NCI-H748 (cell line): ENCODE data around the gene KEL.

Experiments used
- DNase-seq: peaks from one replicate; lab custom pipeline; 2025; ENCODE audit not compliant: unreplicated experiment; lab: John Stamatoyannopoulos, UW

KEL gene

GRCh38 chr7:142930126-142930730 is 31.9 kb downstream of the KEL start:
- no peak for DNase-seq

- DNase-seq: no peak
These were observed 34.2 kb downstream of the KEL start for GRCh38 chr7:142927949-142928348.

DNA sequence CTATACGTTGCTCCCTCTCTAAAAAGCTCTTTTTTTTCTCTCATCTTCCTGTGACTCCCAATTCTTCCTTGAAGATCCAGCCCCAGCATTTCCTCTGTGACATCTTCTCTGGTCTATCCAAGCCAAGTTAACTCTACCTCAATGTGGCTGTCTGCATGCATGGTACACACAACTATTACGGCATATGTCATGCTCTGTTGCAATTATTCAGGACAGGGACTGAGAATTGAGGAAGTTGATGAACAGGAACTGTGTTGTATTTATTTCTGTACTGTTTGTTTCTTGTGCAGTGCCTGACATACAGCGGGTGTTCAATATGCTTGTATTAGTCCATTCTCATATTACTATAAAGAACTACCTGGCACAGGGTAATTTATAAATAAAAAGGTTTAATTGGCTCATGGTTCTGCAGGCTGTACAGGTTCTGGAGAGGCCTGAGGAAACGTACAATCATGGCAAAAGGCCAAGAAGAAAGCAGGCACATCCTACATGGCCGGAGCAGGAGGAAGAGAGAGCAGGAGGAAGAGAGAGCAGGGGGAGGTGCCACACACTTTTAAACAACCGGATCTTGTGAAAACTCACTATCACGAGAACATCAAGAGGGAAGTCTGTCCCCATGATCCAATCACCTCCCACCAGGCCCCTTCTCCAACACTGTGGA is 34.9 kb downstream of the KEL start:
- no peak for DNase-seq

GRCh38 chr7:142925413-142925812 is 36.8 kb downstream of the KEL start:
- DNase-seq: no peak

DNA sequence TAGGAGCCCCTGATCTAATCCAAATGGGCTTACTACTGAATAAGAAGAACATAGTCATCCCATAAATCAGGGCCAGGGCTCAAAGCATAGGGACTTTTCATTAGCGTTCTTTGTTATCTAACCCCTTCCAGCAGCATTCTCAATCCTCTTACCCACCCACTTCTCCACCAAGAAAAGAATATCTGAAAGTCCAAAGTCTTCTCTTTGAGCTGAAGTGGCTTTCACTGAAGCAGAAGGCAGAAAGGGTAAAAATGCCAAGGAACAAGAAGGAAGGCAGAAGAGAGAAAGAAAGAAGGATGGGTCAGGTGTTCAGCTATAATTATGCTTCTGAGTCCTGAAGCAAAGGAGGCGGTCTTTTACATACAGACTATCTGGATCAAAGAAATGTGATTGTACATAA is 38.8 kb downstream of the KEL start:
- DNase-seq: no peak

GRCh38 chr7:142919656-142920055 is 42.5 kb downstream of the KEL start:
- no peak for DNase-seq

- DNase-seq: no peak
These were observed 43.3 kb downstream of the KEL start for GRCh38 chr7:142918901-142919300.

DNA sequence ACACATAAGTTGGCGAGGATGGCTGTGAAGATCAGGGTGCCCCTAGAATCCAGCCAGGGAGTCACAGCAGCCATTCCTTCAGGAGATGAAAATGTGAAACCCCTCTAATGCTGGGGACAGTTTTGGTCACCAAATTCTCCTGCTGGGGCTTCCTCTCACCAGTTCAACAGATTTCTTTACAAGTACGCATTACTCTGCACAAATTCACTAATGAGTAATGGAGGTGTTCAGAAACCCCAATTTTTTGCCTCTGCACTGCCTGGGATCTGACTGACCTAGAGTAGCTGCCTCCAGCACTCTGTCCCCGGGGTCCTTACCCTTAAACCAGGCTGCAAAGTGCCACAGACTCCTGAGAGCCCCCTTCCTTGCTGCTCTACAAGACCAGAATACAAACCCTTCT is 44.7 kb downstream of the KEL start:
- DNase-seq: no peak

DNA sequence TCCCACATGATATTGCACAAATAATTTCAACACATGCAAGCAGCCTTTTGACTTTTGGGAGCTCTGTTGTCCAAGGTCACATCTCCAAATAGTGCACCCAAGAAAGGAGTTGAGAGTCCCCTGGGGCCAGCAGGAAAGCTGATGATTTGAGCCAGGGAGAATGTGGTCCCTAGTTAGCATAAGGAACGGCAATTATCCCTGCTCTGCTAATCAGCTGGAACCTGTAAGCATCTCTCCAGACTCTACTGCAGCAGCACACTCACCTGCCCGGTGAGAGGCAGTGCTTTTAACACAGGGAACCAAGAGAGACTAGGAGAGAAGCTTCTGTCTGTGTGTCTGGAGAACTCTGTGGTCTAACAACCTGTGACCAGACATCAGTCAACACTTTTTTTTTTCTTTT is 45.7 kb downstream of the KEL start:
- DNase-seq: no peak

GRCh38 chr7:142915315-142915714 is 46.8 kb downstream of the KEL start:
- DNase-seq: no peak

- no peak for DNase-seq
These were observed 48.0 kb downstream of the KEL start for GRCh38 chr7:142914121-142914520.

DNA sequence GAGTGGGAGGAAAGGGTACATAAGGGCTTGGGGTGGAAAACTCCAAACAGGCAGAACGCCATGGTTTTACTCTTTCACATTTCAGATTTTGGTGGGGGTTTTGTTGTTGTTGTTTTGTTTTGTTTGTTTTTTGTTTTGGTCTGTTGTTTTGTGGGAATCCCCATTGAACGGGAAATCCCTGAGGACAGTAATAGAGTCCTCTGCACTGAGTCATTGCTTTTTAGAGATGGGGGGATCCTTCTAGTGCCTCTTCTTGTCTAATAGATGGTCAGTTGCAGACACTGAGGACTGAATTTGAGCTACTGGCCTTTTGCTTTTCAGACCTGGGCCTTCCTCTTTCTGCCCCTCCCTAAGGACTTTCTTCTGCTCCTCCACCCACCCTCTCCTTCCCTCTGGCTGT is 48.6 kb downstream of the KEL start:
- no peak for DNase-seq

GRCh38 chr7:142913051-142913450 is 49.1 kb downstream of the KEL start:
- no peak for DNase-seq

DNA sequence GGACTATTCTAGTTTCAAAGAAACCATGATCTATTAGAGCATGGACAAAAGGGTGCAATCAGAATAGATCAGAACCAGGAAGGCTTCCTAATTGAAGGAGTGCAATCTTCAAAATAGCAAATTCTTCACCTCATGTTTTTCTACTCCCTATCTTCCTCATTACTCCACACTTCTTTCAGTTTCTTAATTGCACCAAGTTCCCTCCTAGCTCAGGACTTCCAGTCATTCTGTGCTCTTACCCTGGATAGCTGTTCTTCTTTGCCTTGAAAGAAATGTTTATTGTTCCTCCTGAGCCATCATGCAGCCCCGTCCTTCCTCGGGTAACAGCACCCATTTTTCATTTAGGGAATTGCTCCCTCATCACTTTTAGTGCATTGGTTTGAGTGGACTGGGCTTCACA is 51.7 kb downstream of the KEL start:
- no peak for DNase-seq

DNA sequence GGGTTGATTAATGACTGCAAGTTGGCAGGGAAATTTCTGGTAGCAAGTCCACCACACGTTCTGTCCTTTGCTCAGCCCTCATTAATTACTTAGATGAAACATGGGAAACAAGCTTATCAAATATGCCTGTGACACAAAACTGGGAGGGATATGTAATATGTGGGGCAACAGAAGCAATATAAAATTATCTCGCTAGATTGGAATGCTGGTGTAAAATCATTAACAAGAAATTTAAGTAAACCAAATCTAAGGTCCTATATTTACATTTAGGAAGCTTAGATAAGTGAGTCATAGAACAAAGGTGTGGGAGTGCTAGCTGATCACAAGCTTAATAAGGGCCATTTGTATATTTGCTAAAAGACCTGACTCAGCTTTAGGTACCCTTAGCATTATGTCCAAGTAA is 52.1 kb downstream of the KEL start:
- DNase-seq: no peak

DNA sequence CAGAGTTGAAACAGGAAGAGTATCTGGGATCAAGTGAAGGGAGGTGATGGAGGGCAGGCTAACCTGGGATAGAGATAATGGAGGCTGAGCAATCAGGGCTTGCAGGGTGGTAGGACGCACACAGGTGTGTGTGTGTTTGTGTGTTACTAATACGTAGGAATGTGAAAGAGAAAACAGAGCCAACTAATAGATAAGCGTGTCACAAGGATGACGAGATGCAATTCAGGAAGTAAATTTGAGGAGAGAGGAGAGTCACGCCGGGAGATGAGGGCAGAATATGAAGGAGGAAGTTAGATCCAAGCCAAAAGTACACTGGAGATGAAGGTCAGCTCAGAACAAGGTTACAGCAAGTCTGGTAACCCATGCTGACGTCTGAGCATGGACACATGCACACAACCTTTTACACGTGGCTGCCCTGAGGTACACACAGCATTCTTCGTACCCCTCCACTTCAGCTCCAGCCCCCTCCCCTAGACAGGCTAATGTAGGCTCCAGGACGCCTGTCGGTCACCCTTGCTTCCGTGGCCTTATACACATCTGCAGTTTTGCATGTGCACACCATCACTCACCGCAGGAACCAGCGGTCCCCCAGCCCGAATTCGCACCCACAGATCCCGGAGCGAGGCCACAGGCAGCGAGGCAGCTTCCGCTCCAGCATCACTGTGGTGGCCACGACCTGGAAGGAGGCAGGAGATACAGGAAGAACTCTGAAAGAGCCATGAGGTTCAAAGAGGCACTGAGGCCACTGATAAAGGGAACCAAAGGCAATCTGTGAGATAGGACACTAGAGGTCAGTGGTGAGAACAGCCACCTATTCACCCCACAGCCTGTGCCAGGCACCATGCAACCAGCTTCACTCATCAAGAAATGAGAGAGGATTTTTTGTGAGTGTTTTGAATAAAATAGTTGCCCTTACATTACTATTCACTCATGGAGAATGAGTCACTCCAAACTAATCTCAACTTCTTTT is 53.0 kb downstream of the KEL start:
- no peak for DNase-seq

GRCh38 chr7:142908290-142908689 is 53.9 kb downstream of the KEL start:
- DNase-seq: no peak

DNA sequence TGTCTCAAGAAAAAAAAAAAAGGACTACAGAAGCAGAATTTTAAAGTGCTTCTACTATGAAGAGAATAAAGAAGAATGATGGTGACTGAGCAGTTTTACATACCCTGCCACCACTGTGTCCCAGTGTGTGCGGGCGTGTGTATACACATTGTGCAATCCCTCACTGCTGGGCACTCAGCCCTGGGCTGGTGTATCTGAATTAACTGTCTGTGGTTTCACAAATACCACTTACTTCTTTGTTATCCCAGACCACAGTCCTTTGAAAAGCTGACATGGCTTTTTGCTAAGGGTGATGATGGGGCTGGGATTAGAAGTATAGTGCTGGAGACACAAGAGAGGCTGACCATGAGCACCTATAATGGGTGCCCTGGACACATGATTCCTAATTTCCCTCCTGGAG is 55.5 kb downstream of the KEL start:
- DNase-seq: no peak

DNA sequence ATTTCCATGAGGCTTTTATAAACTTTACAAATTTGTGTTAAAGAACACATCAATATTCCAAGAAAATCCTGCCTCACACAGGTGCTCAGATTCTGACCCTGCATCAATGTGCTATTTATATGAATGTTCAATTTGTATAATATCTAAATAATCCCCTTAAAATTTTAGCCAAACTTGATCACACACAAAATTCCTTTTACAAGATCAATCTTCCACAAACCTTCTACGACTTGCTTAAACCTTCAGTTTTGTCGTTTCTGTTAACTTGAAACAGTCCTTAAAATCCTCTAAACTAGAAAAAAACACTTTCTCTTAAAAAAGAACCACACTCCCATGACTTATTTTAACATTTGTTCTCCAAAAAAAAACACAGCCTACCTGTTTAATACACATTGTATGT is 56.4 kb downstream of the KEL start:
- DNase-seq: no peak

- DNase-seq: no peak
These were observed 58.0 kb downstream of the KEL start for GRCh38 chr7:142904128-142904527.

DNA sequence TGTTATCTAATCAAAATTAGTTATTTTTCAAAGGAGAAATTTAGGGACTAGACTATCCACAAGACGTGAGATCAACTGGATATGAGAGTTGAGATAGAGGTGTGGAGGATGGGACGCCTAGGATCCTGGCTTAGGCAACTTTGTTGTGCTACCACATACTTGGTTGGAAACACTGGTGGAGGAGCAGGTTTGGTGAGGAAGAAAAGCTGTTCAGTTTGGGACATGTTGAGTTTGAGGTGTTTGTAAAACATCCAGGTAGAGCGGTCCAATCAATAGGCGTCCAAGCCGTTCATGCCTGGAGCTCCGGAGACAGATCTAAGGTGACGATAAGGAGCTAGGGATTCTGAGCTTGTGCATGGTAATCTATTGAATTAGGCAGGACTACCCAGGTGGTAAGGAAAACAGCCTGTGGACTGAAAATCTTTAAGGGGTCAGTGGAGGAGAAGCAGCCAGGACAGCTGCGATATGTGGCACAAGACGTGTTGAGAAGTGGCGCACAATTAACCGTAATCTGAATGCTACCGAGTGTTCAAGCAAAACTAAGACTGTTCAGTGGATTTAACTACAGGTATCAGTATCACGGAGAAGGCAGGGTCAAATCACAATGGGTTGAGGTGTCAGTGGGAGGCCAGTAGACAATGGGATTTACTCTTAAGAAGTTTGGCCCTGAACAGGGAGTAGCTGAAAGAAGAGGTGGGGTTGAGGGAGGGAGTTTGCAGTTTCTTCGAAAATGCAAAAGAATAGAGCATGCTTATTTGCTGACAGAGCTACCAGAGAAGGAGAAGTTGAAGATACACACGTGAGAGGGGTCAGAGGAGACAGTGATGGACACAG is 60.5 kb downstream of the KEL start:
- DNase-seq: no peak
